A673 (cell line): Measurements from ENCODE around the gene KRT36.

ENCODE experiments used
- EZH2 ChIP-seq: fragments of 200-600 bp; sonication (generic); IDR thresholded peaks from 2 replicates; pipeline ENCODE4 v1.6.1; 2017; ENCODE audit warnings: borderline replicate concordance, low read depth, mild to moderate bottlenecking, mixed read lengths, antibody characterized with exemption, low read length; ENCODE audit not compliant: poor library complexity, severe bottlenecking
- TF ChIP-seq, protein P1 (sequence below): fragments of 300-800, 200-600 bp; sonication (generic); conservative IDR thresholded peaks from 2 replicates; pipeline ENCODE4 v1.5.1; 2017; ENCODE audit warnings: low read depth, mild to moderate bottlenecking, antibody characterized with exemption, low read length, moderate library complexity, mixed read lengths

- TF ChIP-seq, protein P1, sequence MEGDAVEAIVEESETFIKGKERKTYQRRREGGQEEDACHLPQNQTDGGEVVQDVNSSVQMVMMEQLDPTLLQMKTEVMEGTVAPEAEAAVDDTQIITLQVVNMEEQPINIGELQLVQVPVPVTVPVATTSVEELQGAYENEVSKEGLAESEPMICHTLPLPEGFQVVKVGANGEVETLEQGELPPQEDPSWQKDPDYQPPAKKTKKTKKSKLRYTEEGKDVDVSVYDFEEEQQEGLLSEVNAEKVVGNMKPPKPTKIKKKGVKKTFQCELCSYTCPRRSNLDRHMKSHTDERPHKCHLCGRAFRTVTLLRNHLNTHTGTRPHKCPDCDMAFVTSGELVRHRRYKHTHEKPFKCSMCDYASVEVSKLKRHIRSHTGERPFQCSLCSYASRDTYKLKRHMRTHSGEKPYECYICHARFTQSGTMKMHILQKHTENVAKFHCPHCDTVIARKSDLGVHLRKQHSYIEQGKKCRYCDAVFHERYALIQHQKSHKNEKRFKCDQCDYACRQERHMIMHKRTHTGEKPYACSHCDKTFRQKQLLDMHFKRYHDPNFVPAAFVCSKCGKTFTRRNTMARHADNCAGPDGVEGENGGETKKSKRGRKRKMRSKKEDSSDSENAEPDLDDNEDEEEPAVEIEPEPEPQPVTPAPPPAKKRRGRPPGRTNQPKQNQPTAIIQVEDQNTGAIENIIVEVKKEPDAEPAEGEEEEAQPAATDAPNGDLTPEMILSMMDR: no peak
- no peak for TF ChIP-seq EZH2
Measured at GRCh38 chr17:41463746-41464145, 26.0 kb downstream of the KRT36 start.
